Brain microvascular endothelial cell (primary cell): ENCODE data around the gene DLGAP1.
A peak's percentile ranks its signal among the peaks of the same experiment; 100 is the strongest.

ENCODE experiments used
- DNase-seq: peaks from one replicate; pipeline ENCODE4 v3.0.0-alpha.2; 2020
- H3K27ac ChIP-seq: fragments of 250-450 bp; sonication (Bioruptor Pico); 2 replicates; pipeline ENCODE4 v1.5.1; 2020; ENCODE audit warnings: mild to moderate bottlenecking, moderate library complexity
- H3K27me3 ChIP-seq: fragments of 250-450 bp; sonication (Bioruptor Pico); replicated peaks from 2 replicates; pipeline ENCODE4 v1.5.1; 2020; ENCODE audit warnings: mild to moderate bottlenecking
- H3K36me3 ChIP-seq: fragments of 250-450 bp; sonication (Bioruptor Pico); replicated peaks from 2 replicates; pipeline ENCODE4 v1.5.1; 2020; ENCODE audit warnings: mild to moderate bottlenecking
- H3K4me3 ChIP-seq: 2 replicates; pipeline ENCODE4 v1.5.1; 2011; ENCODE audit warnings: low read depth, mild to moderate bottlenecking, control low read depth, low read length, moderate library complexity
- CTCF ChIP-seq: IDR thresholded peaks from 2 replicates; pipeline ENCODE4 v1.5.1; 2011; ENCODE audit warnings: low read depth, mild to moderate bottlenecking, moderate library complexity, low read length, control low read depth, inconsistent platforms; ENCODE audit errors: missing control alignments
- in situ Hi-C: cut with HindIII; loops from 2 replicates; pipeline ENCODE4 v1.10.0; 2017; ENCODE audit warnings: low sequenced_read_pairs, low pct_ligation_motif_present

The DLGAP1 gene

GRCh38 chr18:3623769-3624545 lies 831.1 kb downstream of the DLGAP1 start:
- no peak for TF ChIP-seq CTCF
- Histone ChIP-seq H3K27me3 (no peaks in the 10 kb centered on the region), H3K4me3 (peak overlapping the region; percentile 35), H3K27ac (peak overlapping the region; percentile 99), H3K36me3 (no peaks in the 10 kb centered on the region)
- in situ Hi-C loops: no loop called here
- DNase-seq: peak; percentile 96

GRCh38 chr18:3620146-3621119 lies 834.7 kb downstream of the DLGAP1 start:
- DNase-seq: no peak
- TF ChIP-seq CTCF: no peak
- in situ Hi-C loops: no loop called here

GRCh38 chr18:3619746-3620145 lies 835.4 kb downstream of the DLGAP1 start:
- no peak for TF ChIP-seq CTCF
- DNase-seq: no peak
- in situ Hi-C loops: no loop called here

More at GRCh38 chr18:3620146-3621119, 834.7 kb downstream of the DLGAP1 start:
- no peaks in the 10 kb centered on the region for H3K36me3 ChIP-seq
- H3K4me3 ChIP-seq: no peak overlapping the region
- no peaks in the 10 kb centered on the region for H3K27me3 ChIP-seq
- H3K27ac ChIP-seq: no peak overlapping the region

GRCh38 chr18:3619222-3619621 lies 835.9 kb downstream of the DLGAP1 start:
- no peaks in the 10 kb centered on the region for H3K36me3 ChIP-seq
- TF ChIP-seq CTCF: no peak
- H3K4me3 ChIP-seq: no peak overlapping the region
- no peak overlapping the region for H3K27ac ChIP-seq
- no peak for DNase-seq
- in situ Hi-C loops: no loop called here
- H3K27me3 ChIP-seq: no peaks in the 10 kb centered on the region

More at GRCh38 chr18:3619746-3620145, 835.4 kb downstream of the DLGAP1 start:
- Histone ChIP-seq H3K27ac (no peak overlapping the region), H3K4me3 (no peak overlapping the region), H3K27me3 (no peaks in the 10 kb centered on the region), H3K36me3 (no peaks in the 10 kb centered on the region)

GRCh38 chr18:3616744-3617143 lies 838.4 kb downstream of the DLGAP1 start:
- Histone ChIP-seq H3K4me3 (no peak overlapping the region), H3K27me3 (no peaks in the 10 kb centered on the region), H3K36me3 (no peaks in the 10 kb centered on the region), H3K27ac (no peak overlapping the region)
- no peak for TF ChIP-seq CTCF
- in situ Hi-C loops: no loop called here
- DNase-seq: no peak
